Fibroblast of villous mesenchyme (primary cell): ENCODE measurements around the gene STK11IP. TPM values are rescaled to one million over a fixed set of nuclear protein-coding genes. Genes with fewer than 3 reads are reported as not detected.

Experiments used
- DNase-seq: peaks from one replicate; pipeline ENCODE4 v3.0.0-alpha.2; 2010; ENCODE audit warnings: low read depth
- H3K4me3 ChIP-seq: 2 replicates; pipeline ENCODE4 v1.5.1; 2011; ENCODE audit warnings: low read depth, mild to moderate bottlenecking, low read length
- total RNA-seq: library from RNA; depleted of rRNA; stranded (reverse); fragments of >200 nt; gene quantifications from 2 replicates; pipeline ENCODE4 v1.2.3, GENCODE V29; 2012
- TF ChIP-seq, protein P1 (sequence below): IDR thresholded peaks from 2 replicates; pipeline ENCODE4 v1.5.1; 2012; ENCODE audit warnings: low read depth, mild to moderate bottlenecking, low read length; ENCODE audit not compliant: insufficient read depth

STK11IP gene
- total RNA-seq, 1 donor, result 16.4 TPM

DNA sequence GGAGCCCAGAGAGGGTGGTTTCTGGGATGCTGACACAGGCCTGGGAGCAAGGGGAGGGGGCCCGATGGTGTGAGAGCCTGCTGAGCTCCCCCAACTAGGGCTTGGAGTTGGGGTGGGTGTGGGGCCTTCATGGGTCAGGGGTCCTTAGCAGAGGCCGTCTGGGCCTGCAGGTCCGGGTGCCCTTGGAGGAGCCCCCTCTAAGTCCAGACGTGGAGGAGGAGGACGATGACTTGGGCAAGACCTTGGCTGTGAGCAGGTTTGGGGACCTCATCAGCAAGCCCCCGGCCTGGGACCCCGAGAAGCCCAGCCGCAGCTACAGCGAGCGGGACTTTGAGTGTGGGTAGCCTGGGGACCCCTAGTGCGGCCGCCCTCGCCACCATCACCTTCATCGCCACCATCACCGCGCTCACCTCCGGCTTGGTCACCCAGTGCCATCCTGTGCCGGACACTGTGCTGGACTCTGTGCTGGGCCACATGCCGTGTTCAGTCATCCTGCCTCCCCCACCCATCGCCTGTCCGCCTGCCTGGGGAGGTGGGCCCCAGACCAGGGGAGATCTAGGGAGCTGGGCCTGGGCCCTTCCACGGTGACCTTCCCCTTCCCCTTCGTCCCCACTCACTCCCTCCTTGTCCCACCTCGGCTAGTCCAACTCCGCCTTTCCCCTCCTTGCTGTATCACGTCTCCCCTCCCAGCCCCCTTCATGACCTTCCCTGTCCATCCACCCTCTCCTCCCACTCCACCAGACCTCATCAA is 30.8 kb downstream of the STK11IP start:
- no peak for DNase-seq
- TF ChIP-seq, protein P1, sequence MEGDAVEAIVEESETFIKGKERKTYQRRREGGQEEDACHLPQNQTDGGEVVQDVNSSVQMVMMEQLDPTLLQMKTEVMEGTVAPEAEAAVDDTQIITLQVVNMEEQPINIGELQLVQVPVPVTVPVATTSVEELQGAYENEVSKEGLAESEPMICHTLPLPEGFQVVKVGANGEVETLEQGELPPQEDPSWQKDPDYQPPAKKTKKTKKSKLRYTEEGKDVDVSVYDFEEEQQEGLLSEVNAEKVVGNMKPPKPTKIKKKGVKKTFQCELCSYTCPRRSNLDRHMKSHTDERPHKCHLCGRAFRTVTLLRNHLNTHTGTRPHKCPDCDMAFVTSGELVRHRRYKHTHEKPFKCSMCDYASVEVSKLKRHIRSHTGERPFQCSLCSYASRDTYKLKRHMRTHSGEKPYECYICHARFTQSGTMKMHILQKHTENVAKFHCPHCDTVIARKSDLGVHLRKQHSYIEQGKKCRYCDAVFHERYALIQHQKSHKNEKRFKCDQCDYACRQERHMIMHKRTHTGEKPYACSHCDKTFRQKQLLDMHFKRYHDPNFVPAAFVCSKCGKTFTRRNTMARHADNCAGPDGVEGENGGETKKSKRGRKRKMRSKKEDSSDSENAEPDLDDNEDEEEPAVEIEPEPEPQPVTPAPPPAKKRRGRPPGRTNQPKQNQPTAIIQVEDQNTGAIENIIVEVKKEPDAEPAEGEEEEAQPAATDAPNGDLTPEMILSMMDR, result no peak
- peak overlapping the region; percentile 64 for H3K4me3 ChIP-seq

DNA sequence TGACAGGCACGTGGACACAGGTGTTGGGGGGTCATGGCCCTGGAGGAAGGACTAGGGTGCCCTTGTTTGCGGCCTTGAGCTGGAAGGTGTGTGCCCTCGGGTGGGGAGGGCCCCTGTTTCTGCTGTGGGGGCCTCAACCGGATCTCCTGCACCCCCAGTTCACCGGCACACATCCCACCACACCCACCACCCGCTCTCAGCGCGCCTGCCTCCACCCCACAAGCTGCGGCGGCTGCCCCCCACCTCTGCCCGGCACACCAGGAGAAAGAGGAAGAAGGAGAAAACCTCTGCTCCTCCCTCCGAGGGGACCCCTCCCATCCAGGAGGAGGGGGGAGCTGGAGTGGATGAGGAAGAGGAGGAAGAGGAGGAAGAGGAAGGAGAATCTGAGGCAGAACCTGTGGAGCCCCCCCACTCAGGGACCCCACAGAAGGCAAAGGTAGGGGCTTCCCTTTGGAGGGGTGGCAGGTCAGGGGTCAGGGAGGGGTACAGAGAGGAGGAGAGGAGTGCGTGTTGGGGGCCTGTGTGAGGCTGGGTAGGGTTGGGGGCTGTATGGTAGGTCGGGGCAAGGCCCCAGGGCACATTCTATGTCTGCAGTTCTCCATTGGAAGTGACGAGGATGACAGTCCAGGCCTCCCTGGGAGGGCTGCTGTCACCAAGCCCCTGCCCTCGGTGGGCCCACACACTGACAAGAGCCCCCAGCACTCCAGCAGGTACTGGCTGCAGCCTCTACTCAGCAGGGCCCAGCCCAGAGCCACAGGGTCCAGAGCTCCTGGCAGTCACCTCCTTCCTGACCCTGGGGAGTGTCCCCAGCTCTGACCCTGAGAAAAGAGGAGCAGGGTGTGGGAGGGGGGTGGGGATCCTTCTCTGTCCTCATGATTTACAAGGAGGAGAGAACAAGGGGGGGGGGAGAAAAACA is 31.6 kb downstream of the STK11IP start:
- no peak overlapping the region for H3K4me3 ChIP-seq
- TF ChIP-seq, protein P1, result no peak
- no peak for DNase-seq

DNA sequence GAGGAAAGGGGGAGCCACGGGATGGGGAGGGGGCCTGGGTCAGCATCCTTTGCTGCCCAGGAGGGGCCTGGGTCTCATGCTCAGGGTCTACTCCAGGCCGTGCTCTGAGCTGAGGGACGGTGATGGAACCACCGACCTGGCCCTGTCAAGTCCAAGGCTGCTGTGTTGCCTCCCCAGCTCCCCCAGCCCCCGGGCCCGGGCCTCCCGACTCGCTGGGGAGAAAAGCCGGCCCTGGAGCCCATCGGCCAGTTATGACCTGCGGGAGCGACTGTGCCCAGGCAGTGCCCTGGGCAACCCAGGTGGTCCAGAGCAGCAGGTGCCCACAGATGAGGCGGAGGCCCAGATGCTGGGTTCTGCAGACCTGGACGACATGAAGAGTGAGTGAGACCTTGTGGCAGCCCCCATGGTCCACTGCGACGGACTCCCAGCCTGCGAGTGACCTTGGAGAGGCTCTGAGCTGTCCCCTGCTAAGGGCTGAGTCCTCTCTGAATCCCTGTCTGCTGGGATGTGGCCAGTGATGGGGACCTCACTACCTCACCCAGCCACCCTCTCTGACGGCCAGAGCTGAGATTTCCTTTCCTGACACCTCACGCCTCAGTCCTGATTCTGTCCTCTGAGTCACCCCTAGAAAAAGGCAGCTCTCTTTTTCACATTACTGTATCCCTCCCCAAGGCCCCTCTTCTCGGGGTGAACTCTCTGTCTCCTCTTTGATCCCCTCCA is 32.5 kb downstream of the STK11IP start:
- TF ChIP-seq, protein P1, result no peak
- no peak overlapping the region for H3K4me3 ChIP-seq
- no peak for DNase-seq

DNA sequence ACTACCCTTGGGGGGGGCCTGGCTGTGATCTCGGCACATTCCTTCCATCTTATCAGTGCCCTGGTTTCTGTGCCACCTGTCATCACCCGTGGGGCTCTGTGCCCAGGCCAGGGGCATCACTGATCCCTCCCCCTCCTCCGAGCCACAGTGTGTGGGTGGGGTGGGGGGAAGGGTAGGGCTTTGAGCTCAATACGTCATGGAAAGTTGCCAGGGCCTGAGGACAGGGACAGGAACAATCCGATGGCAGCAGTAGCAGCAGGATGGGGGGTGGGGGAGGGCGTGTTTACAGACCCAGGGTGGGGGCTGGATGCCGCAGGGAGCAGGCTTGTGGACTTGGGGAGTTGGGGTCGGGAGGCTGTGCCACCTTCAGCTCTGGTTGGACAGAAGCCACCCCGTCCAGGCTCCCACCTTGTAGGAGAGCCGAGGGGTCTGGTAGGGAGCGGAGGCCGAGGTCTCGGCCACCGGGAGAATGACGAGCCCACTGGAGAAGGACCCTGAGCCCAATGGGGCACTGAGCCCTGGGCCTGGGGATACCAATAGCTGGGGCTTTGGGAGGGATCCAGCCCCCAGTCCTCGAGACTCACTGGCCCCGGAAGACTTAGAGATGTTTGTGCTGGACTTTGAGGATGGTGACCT is 33.2 kb downstream of the STK11IP start:
- DNase-seq, result no peak
- TF ChIP-seq, protein P1, result no peak
- H3K4me3 ChIP-seq, result no peak overlapping the region

- TF ChIP-seq, protein P1, result no peak
- no peak overlapping the region for H3K4me3 ChIP-seq
- DNase-seq, result no peak
These were observed 33.8 kb downstream of the STK11IP start for GRCh38 chr2:219631406-219631891.
